ENCODE results near the gene DACT2.

- TF ChIP-seq USF2 (IDR thresholded peaks at IDR 0.05; ENCODE audit: borderline replicate concordance, low read depth, low read length), result no peak
- TF ChIP-seq ZNF592 (IDR thresholded peaks at IDR 0.05), result no peak
- TF ChIP-seq, protein P1, sequence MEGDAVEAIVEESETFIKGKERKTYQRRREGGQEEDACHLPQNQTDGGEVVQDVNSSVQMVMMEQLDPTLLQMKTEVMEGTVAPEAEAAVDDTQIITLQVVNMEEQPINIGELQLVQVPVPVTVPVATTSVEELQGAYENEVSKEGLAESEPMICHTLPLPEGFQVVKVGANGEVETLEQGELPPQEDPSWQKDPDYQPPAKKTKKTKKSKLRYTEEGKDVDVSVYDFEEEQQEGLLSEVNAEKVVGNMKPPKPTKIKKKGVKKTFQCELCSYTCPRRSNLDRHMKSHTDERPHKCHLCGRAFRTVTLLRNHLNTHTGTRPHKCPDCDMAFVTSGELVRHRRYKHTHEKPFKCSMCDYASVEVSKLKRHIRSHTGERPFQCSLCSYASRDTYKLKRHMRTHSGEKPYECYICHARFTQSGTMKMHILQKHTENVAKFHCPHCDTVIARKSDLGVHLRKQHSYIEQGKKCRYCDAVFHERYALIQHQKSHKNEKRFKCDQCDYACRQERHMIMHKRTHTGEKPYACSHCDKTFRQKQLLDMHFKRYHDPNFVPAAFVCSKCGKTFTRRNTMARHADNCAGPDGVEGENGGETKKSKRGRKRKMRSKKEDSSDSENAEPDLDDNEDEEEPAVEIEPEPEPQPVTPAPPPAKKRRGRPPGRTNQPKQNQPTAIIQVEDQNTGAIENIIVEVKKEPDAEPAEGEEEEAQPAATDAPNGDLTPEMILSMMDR (IDR thresholded peaks at IDR 0.05 in 2 of 3, conservative IDR thresholded peaks at IDR 0.05 in 1 of 3; ENCODE audit: control insufficient read depth in 2 of 3, extremely low read depth in 1 of 3, insufficient read depth in 1 of 3, low read depth in 3 of 3, low read length in 3 of 3), result no peak
- TF ChIP-seq FOXK2 (IDR thresholded peaks at IDR 0.05), result no peak
- TF ChIP-seq SIX5 (IDR thresholded peaks at IDR 0.05; ENCODE audit: low read depth, low read length, severe bottlenecking), result no peak
- TF ChIP-seq REST (IDR thresholded peaks at IDR 0.05; ENCODE audit: low read depth, low read length), result no peak
These were observed 60.8 kb downstream of the DACT2 start for GRCh38 chr6:168258795-168259194.
